Measurements from ENCODE around the gene PDE6B. TPM values are rescaled to one million over a fixed set of nuclear protein-coding genes. Genes with fewer than 3 reads are reported as not detected.

PDE6B gene
- total and polyA plus RNA-seq, 2 of the 13 experiments (the other 11 are each of a cell fraction or from before 2014, with no cell fraction given) = 0.38 to 0.40 TPM

DNA sequence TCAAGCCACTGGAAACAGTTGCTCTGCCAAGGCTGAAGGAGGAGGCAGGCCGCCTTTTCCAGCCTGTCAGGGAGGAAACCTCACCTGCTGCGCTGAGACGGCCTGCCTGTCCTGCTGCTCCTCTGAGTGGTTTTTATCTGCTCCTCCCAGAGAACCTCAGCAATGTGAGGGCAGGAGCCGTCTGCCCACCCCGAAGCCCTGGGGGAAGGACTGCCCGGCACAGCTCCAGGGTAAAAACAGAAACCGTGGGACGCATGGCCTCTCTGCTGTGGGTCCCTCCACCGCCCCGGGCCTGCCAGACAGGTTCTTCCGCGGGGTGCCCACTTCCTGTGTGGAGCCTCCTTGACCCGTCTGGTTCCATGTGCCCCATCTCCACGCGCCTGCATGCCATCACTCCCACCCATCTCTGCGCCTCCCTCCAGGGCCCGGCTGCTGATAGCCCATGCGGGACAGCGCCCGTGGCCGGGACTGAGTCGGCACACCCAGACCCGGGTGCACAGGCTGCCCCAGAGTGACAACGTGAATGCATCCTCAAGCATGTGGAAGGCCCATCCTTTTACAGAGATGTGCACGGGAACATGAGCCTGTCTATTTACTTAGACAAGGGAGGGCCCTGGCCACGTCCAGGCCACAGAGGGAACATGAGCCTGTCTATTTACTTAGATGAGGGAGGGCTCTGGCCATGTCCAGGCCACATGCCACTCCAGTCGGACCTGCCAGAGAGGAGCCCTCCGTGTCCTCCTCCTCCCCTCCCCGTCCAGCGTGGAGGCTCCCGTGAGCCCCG is 67.6 kb downstream of the PDE6B start (continued):
- no peak for TF ChIP-seq ZNF3 (CRISPR knock-in tag; IDR thresholded peaks at IDR 0.05)
- no peak for TF ChIP-seq AGO2 (optimal IDR thresholded peaks at IDR 0.05; ENCODE audit: low read depth, low read length)
- no peak for TF ChIP-seq ZFP41 (CRISPR knock-in tag; IDR thresholded peaks at IDR 0.05; ENCODE audit: borderline replicate concordance)
- TF ChIP-seq NR2F1 (CRISPR knock-in tag; IDR thresholded peaks at IDR 0.05) = no peak
- no peak for TF ChIP-seq PLRG1 (conservative IDR thresholded peaks at IDR 0.05)
- TF ChIP-seq ZNF709 (CRISPR knock-in tag; IDR thresholded peaks at IDR 0.05) = no peak
- no peak for TF ChIP-seq AGO1 (IDR thresholded peaks at IDR 0.05; ENCODE audit: low read depth, low read length, poor library complexity, severe bottlenecking)
- peak; percentile 61 for TF ChIP-seq UBTF (CRISPR knock-in tag; IDR thresholded peaks at IDR 0.05)
- no peak for TF ChIP-seq KIAA2018 (CRISPR knock-in tag; IDR thresholded peaks at IDR 0.05; ENCODE audit: borderline replicate concordance)
- no peak for TF ChIP-seq ZNF354B (CRISPR knock-in tag; IDR thresholded peaks at IDR 0.05)
- TF ChIP-seq ZNF503 (CRISPR knock-in tag; IDR thresholded peaks at IDR 0.05) = no peak
- no peak for TF ChIP-seq SATB2 (CRISPR knock-in tag; IDR thresholded peaks at IDR 0.05)
- peak; percentile 81; the same call in 1 of the 2 replicates for TF ChIP-seq ZNF788 (CRISPR knock-in tag; IDR thresholded peaks at IDR 0.05; ENCODE audit: borderline replicate concordance)
- no peak for TF ChIP-seq ZNF615 (CRISPR knock-in tag; IDR thresholded peaks at IDR 0.05; ENCODE audit: borderline replicate concordance)
- TF ChIP-seq ZNF746 (CRISPR knock-in tag; IDR thresholded peaks at IDR 0.05) = peak; percentile 90
- no peak for TF ChIP-seq RFX3 (CRISPR knock-in tag; IDR thresholded peaks at IDR 0.05)
- TF ChIP-seq SRY (CRISPR knock-in tag; IDR thresholded peaks at IDR 0.05) = no peak
